Mesenteric fat pad (tissue), 1 donor: Measurements from ENCODE around the gene NCDN. TPM values are rescaled to one million over a fixed set of nuclear protein-coding genes. Genes with fewer than 3 reads are reported as not detected.

Experiments
- DNase-seq: peaks from one replicate; pipeline ENCODE4 v3.0.0-alpha.2; 2020; ENCODE audit warnings: low spot score
- long read RNA-seq: library from polyadenylated mRNA; unstranded; transcript quantifications from one replicate; pipeline ENCODE4 v2.0.0, GENCODE V29; 2020
- total RNA-seq: library from RNA; stranded (reverse); fragmentation: NEBNext Ultra II Directional; extraction: Animal tissue kit (Norgen Biotek cat#: 25700); gene quantifications from one replicate; pipeline ENCODE4 v1.2.1, GENCODE V29; 2021
- donor health status: DM: yes; HTN: yes; CAD: no.

NCDN gene
- 16.0 TPM for total RNA-seq
- long read RNA-seq, partial matches to known transcripts = 16 of 27 reads
- long read RNA-seq, other reads (novel, unspliced or antisense) = 4 of 27 reads

DNA sequence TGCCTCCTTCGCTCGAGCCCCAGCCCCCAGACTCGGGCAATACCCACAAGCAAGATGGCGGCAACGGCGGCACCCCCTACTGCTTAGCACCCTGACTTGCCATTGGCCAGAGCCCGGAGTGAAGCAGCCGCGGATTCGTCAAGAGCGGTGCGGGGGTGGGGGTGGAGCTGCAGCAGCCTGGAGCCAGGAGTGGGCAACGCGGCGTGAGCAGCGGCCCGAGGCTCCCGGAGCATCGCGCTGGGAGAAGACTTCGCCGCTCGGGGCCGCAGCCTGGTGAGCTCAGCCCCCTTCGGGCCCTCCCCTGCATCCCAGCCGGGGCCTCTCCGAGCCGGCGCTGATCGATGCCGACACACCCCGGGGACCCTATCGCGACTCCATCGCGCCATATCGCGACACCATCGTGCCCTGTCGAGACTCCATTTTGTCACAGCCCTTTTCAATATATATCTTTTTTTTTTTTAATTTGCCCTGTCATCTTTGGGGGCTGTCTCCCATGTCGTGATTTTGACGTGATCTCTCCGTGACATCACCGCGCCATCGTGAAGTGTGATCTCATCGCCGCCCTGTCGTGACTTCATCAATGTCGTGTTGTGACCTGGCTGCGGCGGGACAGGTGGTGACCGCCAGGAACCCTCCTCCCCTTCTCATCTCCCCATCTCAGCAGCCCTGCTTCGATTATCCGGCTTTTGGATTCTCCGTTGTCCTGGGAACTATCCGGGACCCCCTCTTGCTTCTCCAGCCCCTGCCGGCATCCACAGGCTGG, at the start of gene NCDN:
Gene NCDN (plus strand): TSS at position 189 of the 763 bp plus-strand sequence. CDS start 392 bp downstream, at position 581.
- peak; percentile 99 for DNase-seq

DNA sequence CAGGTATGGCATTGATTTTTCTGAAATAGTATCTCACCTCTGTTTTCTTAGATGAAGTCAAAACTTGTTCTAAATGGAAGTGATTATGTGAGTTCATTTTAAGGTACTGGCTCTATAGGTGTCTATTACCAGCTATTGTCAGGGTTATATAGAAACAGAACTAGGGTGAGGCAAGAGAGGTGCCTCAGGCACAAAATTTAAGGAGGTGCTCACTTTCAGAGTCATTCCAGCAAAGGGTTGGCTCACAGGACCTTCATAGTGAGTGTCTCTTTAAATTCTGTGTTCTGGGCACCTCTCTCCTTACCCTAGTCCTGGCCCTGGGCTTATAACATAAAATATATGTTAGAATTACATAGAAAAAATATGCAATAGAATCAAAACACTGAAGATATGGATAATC, 49.7 kb upstream of the NCDN start:
- DNase-seq = no peak

DNA sequence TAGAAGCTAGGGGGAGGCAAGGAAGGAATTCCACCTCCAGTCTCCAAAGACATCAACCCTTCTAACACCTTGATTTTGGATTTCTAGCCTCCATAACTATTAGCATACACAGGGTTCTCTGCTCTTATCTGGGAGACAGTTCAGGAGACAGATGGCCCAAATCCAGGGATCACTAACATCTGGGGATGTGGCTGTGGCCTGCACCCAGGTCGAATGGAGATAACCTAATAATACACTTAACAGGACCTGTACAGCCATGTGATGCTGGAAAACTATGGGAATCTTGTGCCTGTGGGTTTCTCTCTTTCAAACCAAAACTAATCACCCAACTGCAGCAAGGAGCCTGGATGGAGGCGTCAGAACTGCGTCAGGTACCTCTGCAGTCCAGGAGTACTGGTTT, 48.0 kb upstream of the NCDN start:
- DNase-seq = no peak

DNA sequence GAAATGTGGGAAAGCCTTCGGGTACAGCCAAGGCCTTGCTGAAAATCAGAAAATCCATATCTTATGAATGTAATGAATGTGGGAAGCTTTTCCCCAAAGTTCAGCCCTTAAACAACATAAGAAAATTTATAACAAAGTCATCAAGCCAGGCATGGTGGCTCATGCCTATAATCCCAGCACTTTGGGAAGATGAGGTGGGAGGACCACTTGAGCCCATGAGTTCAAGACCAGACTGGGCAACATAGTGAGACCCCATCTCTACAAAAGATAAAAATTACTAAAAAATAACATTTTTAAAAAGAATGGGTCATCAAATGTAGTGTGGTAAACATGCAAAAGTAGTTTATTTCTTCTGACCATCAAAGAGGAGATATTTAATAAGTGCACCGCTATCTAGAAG, 46.3 kb upstream of the NCDN start:
- DNase-seq = no peak

DNA sequence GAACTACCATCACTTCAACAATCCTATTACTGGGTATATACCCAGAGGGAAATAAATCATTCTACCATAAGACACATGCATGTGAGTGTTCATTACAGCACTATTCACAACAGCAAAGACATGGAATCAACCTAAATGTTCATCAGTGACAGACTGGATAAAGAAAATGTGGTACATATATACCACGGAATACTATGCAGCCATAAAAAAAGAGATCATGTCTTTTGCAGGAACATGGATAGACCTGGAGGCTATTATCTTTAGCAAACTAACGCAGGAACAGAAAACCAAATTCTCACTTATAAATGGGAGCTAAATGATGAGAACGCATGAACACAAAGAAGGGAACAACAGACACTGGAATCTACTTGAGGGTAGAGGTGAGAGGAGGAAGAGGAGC, 39.4 kb upstream of the NCDN start:
- DNase-seq = no peak

GRCh38 chr1:35519432-35519831, 38.2 kb upstream of the NCDN start:
- no peak for DNase-seq

GRCh38 chr1:35524106-35524505, 33.5 kb upstream of the NCDN start:
- DNase-seq = no peak

DNA sequence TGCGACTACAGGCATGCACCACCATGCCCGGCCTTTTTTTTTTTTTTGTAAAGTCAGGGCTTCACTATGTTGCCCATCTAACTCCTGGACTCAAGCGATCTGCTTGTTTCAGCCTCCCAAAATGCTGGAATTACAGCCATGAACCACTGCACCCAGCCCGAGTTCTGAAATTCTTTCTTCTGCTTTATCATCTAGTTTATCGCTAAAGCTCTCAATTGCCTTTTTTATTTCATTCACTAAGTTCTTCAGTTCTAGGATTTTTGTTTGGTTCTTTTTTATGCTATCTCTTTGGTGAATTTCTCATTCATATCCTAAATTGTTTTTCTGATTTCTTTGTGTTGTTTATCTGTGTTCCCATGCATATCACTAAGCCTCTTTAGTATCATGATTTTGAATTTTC, 27.4 kb upstream of the NCDN start:
- no peak for DNase-seq

DNA sequence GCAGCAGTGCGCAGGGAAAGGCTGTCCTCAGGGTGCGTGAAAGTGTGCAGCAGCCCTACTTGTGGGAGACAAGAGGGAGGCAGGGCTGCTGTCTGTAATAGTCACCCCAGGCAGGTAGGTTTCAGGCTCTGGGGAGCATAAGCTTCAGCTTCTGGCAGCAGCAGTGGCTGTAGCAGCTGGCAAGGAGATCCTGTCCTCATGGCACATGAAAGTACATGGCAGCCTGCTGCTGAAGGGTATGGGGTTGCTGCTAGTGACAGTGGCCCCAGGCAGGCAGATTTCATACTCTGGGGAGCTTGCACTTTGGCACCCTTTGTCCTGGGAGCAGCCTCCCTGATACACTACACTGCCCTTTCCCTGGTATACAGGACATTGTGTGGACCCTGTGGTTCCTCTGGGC, 26.7 kb upstream of the NCDN start:
- DNase-seq = no peak

- DNase-seq = no peak
These were observed 26.2 kb upstream of the NCDN start for GRCh38 chr1:35531368-35531767.

GRCh38 chr1:35532497-35533223, 24.9 kb upstream of the NCDN start:
- no peak for DNase-seq

GRCh38 chr1:35533586-35533985, 24.0 kb upstream of the NCDN start:
- no peak for DNase-seq

- DNase-seq = no peak
These were observed 22.4 kb upstream of the NCDN start for GRCh38 chr1:35535243-35535642.

DNA sequence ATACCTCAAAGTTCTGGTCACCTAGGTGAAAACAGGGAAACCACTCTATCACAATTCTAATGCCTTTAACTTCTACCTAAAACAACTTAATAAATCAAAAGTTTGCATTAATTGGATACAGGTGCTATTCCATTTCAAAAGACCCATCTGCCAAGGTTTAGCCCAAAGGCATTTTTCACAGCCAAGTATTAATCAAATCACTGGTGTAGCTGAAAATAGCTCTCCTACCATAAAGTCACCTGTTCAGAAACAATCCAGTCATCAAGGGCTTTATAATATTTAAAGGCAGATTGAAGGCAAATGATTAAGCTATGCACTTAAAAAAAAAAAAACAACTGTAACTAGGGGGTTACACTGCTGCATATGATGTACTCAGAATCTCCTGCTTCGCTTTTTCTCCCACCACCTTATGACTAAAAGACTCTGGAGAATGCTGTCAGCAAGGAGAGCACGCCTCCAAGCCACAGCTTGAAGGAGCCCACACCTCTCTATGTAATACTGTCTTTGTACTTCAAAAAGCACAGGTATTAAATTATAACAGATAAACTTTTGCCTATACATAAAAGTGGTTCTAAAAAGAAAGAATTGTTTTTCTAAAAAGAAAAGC, 20.9 kb upstream of the NCDN start:
- no peak for DNase-seq

DNA sequence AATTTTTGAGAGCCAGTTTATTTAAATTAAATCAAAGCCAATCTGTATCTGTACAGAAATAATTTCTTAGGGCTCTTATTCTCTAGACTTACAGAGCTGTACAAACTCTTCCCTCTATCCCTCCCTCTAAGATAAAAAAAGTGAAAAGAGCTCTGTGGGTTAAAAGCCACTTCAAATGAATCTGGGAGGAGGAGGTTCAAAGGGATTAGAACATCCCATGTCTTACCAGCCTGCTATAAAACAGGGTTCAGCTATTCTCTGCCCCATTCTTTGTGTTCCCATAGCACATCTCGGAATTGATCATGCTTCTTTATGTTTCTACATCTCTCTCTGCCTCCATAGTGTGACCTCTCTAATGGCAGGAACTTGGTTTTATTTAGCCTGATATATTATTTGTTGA, 19.8 kb upstream of the NCDN start:
- no peak for DNase-seq

GRCh38 chr1:35539073-35539823, 18.4 kb upstream of the NCDN start:
- DNase-seq = no peak

- no peak for DNase-seq
These were observed 17.8 kb upstream of the NCDN start for GRCh38 chr1:35539824-35540261.

DNA sequence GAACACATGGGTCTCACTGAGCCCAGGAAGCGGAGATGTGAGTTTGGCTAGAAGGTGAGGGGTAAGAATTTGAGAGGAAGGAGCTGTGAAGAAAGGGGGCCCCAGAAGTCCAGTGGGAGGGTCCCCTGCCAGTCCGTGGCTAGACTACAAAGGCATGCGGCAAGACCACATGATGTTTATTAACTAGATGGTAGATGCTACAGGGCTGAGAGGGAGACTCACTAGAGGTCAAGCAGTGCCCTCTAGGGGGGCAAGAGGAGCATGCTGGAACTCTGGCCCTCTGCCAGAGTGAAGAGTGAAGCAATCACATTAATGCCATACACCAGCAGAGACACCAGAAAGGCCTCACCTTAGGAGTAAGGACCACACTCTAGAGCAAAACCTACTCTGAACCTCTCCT, 12.6 kb upstream of the NCDN start:
- DNase-seq = no peak

DNA sequence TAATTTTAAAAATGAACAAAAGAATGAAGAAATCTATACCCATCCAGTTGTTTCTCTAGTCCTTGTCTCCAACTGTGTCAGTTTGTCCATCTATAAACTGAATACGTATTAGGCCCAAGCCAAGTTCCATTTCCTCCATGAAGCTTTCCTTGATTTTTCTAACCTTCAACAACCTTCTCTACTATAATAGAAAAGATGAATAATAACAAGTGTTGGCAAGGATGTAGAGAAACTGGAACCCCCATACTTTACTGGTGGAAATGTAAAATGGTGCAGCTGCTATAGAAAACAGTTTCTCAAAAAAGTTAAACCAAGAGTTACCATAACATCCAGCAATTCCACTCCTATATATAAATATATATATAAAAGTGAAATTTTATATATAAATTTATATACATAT, 11.0 kb upstream of the NCDN start:
- DNase-seq = no peak

- no peak for DNase-seq
These were observed 3.7 kb upstream of the NCDN start for GRCh38 chr1:35553851-35554250.
